NT2/D1 (cell line): Measurements from ENCODE around the gene ZFPL1.

ENCODE experiments used
- DNase-seq: peaks from one replicate; pipeline ENCODE4 v3.0.0-alpha.2; 2011; ENCODE audit warnings: low read depth, low spot score
- H3K27me3 ChIP-seq: 2 replicates; pipeline ENCODE4 v1.6.0; 2011; ENCODE audit warnings: mild to moderate bottlenecking; ENCODE audit not compliant: insufficient read length, insufficient read depth
- H3K36me3 ChIP-seq: 2 replicates; pipeline ENCODE4 v1.6.1; 2011; ENCODE audit warnings: mild to moderate bottlenecking, low read length, mixed read lengths; ENCODE audit not compliant: insufficient read depth, insufficient read length
- H3K4me1 ChIP-seq: 2 replicates; pipeline ENCODE4 v1.5.1; 2011; ENCODE audit not compliant: insufficient read depth, insufficient read length
- H3K4me3 ChIP-seq: 2 replicates; pipeline ENCODE4 v1.5.1; 2011; ENCODE audit warnings: low read depth; ENCODE audit not compliant: insufficient read length
- H3K9ac ChIP-seq: 2 replicates; pipeline ENCODE4 v1.6.0; 2011; ENCODE audit warnings: low read depth; ENCODE audit not compliant: insufficient read length
- H3K9me3 ChIP-seq: 2 replicates; pipeline ENCODE4 v1.5.1; 2011; ENCODE audit warnings: mild to moderate bottlenecking, low read length; ENCODE audit not compliant: insufficient read depth
- SUZ12 ChIP-seq: IDR thresholded peaks from 2 replicates; pipeline ENCODE4 v1.6.1; 2011; ENCODE audit not compliant: insufficient read length, insufficient read depth; ENCODE audit errors: extremely low read depth
- YY1 ChIP-seq: IDR thresholded peaks from 2 replicates; pipeline ENCODE4 v1.6.1; 2011; ENCODE audit not compliant: insufficient read length, insufficient read depth
- ZNF274 ChIP-seq: IDR thresholded peaks from 2 replicates; pipeline ENCODE4 v1.6.1; 2011; ENCODE audit warnings: mild to moderate bottlenecking, low read depth, low read length

The ZFPL1 gene

DNA sequence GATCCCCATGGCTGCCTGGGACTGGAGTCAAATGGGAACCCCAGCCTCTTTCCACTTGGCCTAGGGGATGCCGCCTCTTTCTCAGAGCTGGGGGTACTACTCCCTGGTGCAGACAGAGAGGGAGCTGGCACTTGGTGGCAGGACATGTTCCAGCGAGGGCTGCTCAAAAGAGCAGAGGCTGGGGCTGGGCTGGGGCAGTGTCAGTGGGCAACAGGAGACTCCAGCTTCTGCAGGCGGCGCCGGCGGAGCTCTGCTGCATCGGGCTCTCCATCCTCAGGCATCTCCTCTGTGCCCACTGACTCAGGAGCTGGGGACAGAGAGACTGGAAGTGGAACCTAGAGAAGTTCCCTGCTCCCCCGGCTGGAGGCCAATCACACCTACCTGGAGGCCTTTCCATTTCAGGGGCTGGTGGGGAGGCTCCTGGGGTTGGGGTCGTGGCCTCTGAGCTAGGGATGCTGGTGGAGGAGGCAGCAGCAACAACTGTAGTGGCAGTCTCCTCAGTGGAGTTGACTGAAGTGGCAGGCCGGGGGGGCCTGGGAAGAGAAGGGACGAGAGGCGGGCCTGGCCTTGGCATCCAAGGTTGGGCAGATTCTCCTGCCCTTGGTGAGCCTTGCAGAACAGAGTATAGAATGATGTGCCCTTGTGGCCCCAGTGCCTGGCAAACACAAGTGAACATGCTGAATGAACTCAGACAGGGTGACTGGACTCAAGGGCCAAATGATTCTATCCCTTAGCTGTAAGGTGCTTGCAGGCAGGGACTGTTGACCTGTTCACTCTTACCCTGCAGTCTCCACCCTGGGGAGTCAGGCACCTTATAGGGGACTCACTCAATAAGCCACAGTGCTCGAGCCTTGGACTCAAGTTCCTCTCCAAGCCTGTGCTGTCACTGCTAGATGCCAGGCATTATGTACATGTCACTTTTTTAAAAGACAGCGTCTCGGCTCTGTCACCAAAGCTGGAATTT lies 44.4 kb downstream of the ZFPL1 start:
- Histone ChIP-seq H3K4me3 (no peak overlapping the region), H3K27me3 (no peaks in the 10 kb centered on the region), H3K9me3 (no peaks in the 10 kb centered on the region), H3K9ac (no peak overlapping the region), H3K36me3 (peaks cover 91% of the 10 kb centered on the region), H3K4me1 (peaks cover 16% of the 10 kb centered on the region)
- DNase-seq, result no peak
- no peak for TF ChIP-seq SUZ12
- TF ChIP-seq YY1, result no peak

DNA sequence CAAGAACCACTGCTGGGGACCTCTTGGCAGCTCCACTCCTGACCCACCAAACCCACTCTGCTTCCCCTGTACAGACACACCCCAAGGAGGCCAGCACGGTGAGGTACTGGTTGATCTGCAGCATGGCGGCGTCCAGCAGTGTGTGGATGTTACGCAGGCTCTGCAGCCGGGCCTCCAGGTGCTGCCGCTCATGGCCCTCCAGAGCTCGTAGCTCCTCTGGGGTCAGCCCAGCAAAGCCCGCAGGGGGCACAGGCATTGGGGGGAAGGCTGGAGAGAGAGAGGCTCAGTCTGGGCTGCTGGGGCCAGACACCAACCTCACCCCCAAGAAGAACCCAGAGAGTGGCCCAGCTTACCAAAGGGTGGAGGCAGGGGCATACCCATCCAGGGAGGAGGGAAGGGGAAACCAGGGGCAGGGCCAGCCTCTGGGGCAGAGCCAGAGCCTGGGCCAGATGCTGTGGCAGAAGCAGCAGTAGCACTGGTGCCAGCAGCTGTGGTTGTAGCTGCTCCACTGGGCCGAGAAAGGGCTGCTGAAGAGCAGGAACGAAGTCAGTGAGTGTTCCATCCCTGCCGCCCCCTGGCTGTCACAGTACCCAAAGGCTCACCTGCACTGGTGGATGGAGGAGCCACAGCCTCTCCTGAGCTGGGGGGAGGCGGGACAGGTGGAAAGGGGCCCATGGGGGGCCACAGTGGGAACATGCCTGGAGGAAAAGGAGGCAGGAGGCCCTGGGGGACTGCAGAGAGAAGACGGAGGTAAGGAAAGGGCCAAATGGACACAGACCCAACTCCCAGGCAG lies 45.8 kb downstream of the ZFPL1 start:
- Histone ChIP-seq H3K36me3 (peaks cover 82% of the 10 kb centered on the region), H3K9ac (no peak overlapping the region), H3K27me3 (no peaks in the 10 kb centered on the region), H3K4me1 (peaks cover 18% of the 10 kb centered on the region), H3K4me3 (no peak overlapping the region), H3K9me3 (no peaks in the 10 kb centered on the region)
- TF ChIP-seq SUZ12 (no peak), ZNF274 (no peak), YY1 (no peak)
- DNase-seq, result no peak

DNA sequence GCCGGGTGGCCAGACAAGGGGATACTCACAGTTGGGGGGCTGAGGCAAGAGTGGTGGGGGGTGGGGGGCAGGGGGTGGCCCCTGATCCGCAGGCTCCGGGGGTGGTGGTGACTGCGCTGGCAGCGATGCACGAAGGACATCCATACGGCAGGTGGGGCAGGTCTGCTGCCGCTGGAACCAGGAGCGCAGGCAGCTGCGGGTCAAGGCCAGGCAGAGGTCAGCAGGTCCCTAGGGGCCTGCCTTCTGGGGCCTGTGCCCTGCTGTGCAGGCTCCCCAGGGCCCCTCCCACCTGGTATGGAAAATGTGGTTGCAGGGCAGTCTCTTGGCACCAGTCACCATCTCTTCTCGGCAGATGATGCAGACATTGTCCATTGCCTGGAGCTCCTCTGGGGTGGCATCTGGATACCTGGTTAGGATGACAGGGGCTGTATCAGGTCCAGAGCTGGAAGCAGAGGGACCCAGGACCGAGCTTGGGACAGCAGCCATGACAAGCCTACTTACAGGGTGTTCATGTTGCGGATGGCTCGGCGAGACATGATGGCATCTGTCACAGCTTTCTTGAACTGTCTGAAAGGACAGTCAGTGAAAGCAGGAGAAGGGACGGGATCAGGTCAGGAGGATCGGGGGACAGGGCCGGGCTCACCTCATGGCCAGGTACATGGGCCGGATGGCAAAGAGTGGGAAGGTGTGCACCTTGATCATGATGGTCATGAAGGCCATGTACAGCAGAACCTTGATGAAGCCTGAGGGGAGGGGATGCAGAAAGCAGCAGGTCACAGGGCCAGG lies 46.8 kb downstream of the ZFPL1 start:
- peaks cover 72% of the 10 kb centered on the region for H3K36me3 ChIP-seq
- H3K9ac ChIP-seq, result no peak overlapping the region
- no peak for TF ChIP-seq YY1
- TF ChIP-seq SUZ12, result no peak
- no peak for TF ChIP-seq ZNF274
- no peaks in the 10 kb centered on the region for H3K9me3 ChIP-seq
- H3K4me1 ChIP-seq, result peaks cover 18% of the 10 kb centered on the region
- H3K4me3 ChIP-seq, result no peak overlapping the region
- no peak for DNase-seq
- no peaks in the 10 kb centered on the region for H3K27me3 ChIP-seq

DNA sequence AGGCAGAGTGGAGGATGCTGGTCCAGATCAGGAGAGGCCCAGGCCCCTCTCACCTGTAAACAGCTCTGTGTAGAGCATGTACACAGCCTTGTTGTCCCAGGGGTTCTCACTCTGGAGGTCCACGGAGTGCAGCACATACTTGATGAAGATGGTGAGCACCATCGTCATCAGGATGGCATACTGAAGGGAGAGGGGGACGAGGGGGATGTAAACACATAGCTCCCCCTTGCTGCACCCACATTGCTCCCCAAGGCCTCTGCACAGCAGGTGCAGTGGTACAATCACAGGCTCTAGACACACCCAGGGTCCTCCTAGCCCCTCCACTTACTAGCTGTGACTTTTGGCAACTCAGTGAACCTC lies 47.4 kb downstream of the ZFPL1 start:
- H3K9me3 ChIP-seq, result no peaks in the 10 kb centered on the region
- peaks cover 66% of the 10 kb centered on the region for H3K36me3 ChIP-seq
- no peaks in the 10 kb centered on the region for H3K27me3 ChIP-seq
- H3K9ac ChIP-seq, result no peak overlapping the region
- TF ChIP-seq SUZ12, result no peak
- TF ChIP-seq YY1, result no peak
- no peak for TF ChIP-seq ZNF274
- DNase-seq, result no peak
- no peak overlapping the region for H3K4me3 ChIP-seq
- peaks cover 17% of the 10 kb centered on the region for H3K4me1 ChIP-seq

DNA sequence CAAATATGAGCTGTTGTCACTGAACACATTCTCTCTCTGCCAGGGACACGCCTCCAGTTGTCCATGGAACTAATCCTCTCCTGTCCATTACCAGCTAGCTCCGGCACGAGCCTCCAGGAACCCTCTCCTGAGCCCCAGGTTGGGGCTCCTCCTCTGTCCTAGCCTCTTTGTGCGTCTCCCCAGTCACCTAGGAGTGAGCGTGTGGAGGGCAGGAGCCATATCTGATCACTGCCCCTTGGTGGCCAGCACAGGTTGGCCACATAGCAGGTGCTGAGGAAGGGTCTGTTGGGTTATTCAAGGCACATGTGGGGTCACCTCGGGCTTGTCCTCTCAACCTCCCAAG lies 47.8 kb downstream of the ZFPL1 start:
- no peaks in the 10 kb centered on the region for H3K9me3 ChIP-seq
- TF ChIP-seq ZNF274 (no peak), YY1 (no peak), SUZ12 (no peak)
- no peak overlapping the region for H3K4me3 ChIP-seq
- no peaks in the 10 kb centered on the region for H3K27me3 ChIP-seq
- H3K9ac ChIP-seq, result no peak overlapping the region
- DNase-seq, result no peak
- H3K36me3 ChIP-seq, result peaks cover 62% of the 10 kb centered on the region
- peaks cover 14% of the 10 kb centered on the region for H3K4me1 ChIP-seq

DNA sequence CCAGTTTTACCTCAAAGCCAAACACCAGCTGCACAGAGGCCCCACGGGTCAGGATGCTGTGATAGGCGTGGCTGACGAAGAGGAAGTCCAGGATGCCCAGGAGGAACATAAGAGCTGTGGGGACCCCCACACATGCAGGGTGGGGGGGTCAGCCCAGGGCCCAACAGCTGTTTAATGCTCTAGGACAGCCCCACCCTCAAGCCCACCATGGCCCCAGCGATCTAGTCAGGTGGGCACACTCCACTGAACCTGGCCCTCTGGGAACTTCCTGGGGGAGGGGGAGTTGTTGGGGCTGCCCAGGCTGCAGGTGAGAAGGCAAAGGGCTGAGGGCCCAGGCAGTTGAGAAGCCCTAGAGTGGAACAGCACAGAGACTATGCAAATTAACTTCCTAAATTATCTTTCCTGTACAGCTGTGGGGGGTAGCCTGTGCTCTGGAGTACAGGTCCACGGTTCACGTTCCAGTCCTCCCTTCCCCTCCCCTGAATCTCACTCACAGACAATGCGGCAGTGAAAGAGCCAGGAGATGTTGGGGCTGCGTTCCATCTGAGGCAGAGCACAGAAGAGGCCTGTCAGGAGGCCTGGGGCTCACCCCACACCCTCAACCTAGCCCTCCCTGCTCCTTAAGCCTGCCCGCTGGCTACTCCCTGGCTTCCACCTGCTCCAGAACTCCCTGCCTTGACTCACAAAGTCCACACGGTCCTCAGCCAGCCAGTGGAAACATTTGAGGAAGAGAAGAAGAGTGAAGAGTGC lies 48.4 kb downstream of the ZFPL1 start:
- Histone ChIP-seq H3K4me3 (no peak overlapping the region), H3K36me3 (peaks cover 56% of the 10 kb centered on the region), H3K4me1 (peaks cover 14% of the 10 kb centered on the region), H3K27me3 (no peaks in the 10 kb centered on the region), H3K9me3 (no peaks in the 10 kb centered on the region), H3K9ac (no peak overlapping the region)
- TF ChIP-seq YY1 (no peak), SUZ12 (no peak), ZNF274 (no peak)
- no peak for DNase-seq
